ENCODE data around the gene SH2D4B.

GRCh38 chr10:80519936-80520650, 17.6 kb upstream of the SH2D4B start:
- no peak for TF ChIP-seq YY1 (IDR thresholded peaks at IDR 0.05; ENCODE audit: insufficient read depth, insufficient read length)
- TF ChIP-seq SUZ12 (IDR thresholded peaks at IDR 0.05; ENCODE audit: extremely low read depth, insufficient read depth, insufficient read length), result no peak
